ENCODE data around the gene DMD.

The DMD gene

GRCh38 chrX:31255310-31256033 is 1955.9 kb downstream of the DMD start:
- DNase-seq = no peak

GRCh38 chrX:31252133-31252532 is 1959.2 kb downstream of the DMD start:
- no peak for DNase-seq

- no peak for DNase-seq
Observed at GRCh38 chrX:31251336-31251735, 1960.0 kb downstream of the DMD start.

- no peak for DNase-seq
Observed at GRCh38 chrX:31245714-31246113, 1965.6 kb downstream of the DMD start.

- DNase-seq = no peak
Observed at GRCh38 chrX:31243804-31244203, 1967.5 kb downstream of the DMD start.

GRCh38 chrX:31240982-31241381 is 1970.4 kb downstream of the DMD start:
- no peak for DNase-seq

GRCh38 chrX:31237189-31237588 is 1974.2 kb downstream of the DMD start:
- no peak for DNase-seq

- DNase-seq = no peak
Observed at GRCh38 chrX:31236231-31236630, 1975.1 kb downstream of the DMD start.

GRCh38 chrX:31233941-31234496 is 1977.3 kb downstream of the DMD start:
- DNase-seq = no peak

GRCh38 chrX:31232506-31232905 is 1978.8 kb downstream of the DMD start:
- DNase-seq = no peak

- DNase-seq = no peak
Observed at GRCh38 chrX:31228909-31229308, 1982.4 kb downstream of the DMD start.

- no peak for DNase-seq
Observed at GRCh38 chrX:31228415-31228832, 1982.9 kb downstream of the DMD start.

- no peak for DNase-seq
Observed at GRCh38 chrX:31227250-31227649, 1984.1 kb downstream of the DMD start.

GRCh38 chrX:31225819-31226218 is 1985.5 kb downstream of the DMD start:
- no peak for DNase-seq

- no peak for DNase-seq
Observed at GRCh38 chrX:31224381-31225012, 1986.9 kb downstream of the DMD start.

- DNase-seq = no peak
Observed at GRCh38 chrX:31223817-31224216, 1987.5 kb downstream of the DMD start.

- no peak for DNase-seq
Observed at GRCh38 chrX:31222946-31223345, 1988.4 kb downstream of the DMD start.

- DNase-seq = no peak
Observed at GRCh38 chrX:31219174-31219573, 1992.2 kb downstream of the DMD start.

GRCh38 chrX:31217084-31217483 is 1994.3 kb downstream of the DMD start:
- DNase-seq = no peak

GRCh38 chrX:31215277-31215815 is 1996.0 kb downstream of the DMD start:
- DNase-seq = no peak

- DNase-seq = no peak
Observed at GRCh38 chrX:31213941-31214340, 1997.4 kb downstream of the DMD start.

- no peak for DNase-seq
Observed at GRCh38 chrX:31212856-31213748, 1998.2 kb downstream of the DMD start.

- DNase-seq = no peak
Observed at GRCh38 chrX:31209005-31209628, 2002.2 kb downstream of the DMD start.
